GM12878 (cell line): Measurements from ENCODE around the gene C15orf39. TPM values are rescaled to one million over a fixed set of nuclear protein-coding genes. Genes with fewer than 3 reads are reported as not detected.

Source experiments
- ATAC-seq: fragments of 200-7000 bp; cut with Tn5 transposase; 3 replicates; pipeline ENCODE4 v1.9.1; 2020; ENCODE audit warnings: mild to moderate bottlenecking, moderate library complexity
- BruUV-seq: library from RNA; stranded (reverse); fragments of 400-500 nt; replicated peaks from 2 replicates; lab custom pipeline; 2021; lab: Mats Ljungman, UMichigan
- CTCF ChIA-PET: fragments of 300-600 bp; sonication (Branson Sonifier 250); formaldehyde crosslinking; extraction: SDS; loops from one replicate; lab custom pipeline; 2021; ENCODE audit warnings: inconsistent platforms; lab: Yijun Ruan, JAX
- POLR2A ChIA-PET: fragments of 350-600 bp; formaldehyde crosslinking; extraction: SDS; loops from one replicate; lab custom pipeline; 2021; ENCODE audit warnings: inconsistent platforms; lab: Charles Lee
- RAD21 ChIA-PET: fragments of 300-600 bp; sonication (Branson Sonifier 250); formaldehyde crosslinking; loops from one replicate; lab custom pipeline; 2023; ENCODE audit warnings: antibody characterized with exemption; ENCODE audit not compliant: unreplicated experiment; lab: Charles Lee
- SMC1A ChIA-PET: fragments of 300-600 bp; sonication (Branson Sonifier 250); formaldehyde crosslinking; loops from one replicate; lab custom pipeline; 2023; ENCODE audit not compliant: unreplicated experiment, uncharacterized antibody; lab: Charles Lee
- DNase-seq: peaks from one replicate; pipeline ENCODE4 v3.0.0-alpha.2; 2011; ENCODE audit warnings: low read depth, low spot score
- FAIRE-seq: peaks from 3 replicates; lab custom pipeline; 2011; peaks lifted over from hg19 to GRCh38; lab: Jason Lieb, UNC
- H2AFZ ChIP-seq: 2 replicates; pipeline ENCODE4 v1.6.0; 2011; ENCODE audit warnings: low read depth, low read length, control low read depth; ENCODE audit not compliant: control insufficient read depth
- H3K27ac ChIP-seq: 2 replicates; pipeline ENCODE4 v1.5.1; 2011; ENCODE audit warnings: control low read depth; ENCODE audit not compliant: control insufficient read depth, insufficient read depth
- H3K27me3 ChIP-seq, 2 experiments: replicated peaks in 1 of 2; 2 replicates each; pipeline versions ENCODE4 v1.6.0 to v1.6.1; 2011; ENCODE audit warnings: low read length in 1 of 2; ENCODE audit not compliant: control insufficient read depth in 2 of 2, insufficient read depth in 2 of 2
- H3K36me3 ChIP-seq, 2 experiments: 2 replicates each; pipeline ENCODE4 v1.5.1; 2011; ENCODE audit warnings: low read length in 1 of 2; ENCODE audit not compliant: control insufficient read depth in 2 of 2, insufficient read depth in 2 of 2
- H3K4me1 ChIP-seq: 2 replicates; pipeline ENCODE4 v1.6.1; 2011; ENCODE audit warnings: mild to moderate bottlenecking, low read length, moderate library complexity, mixed read lengths; ENCODE audit not compliant: control insufficient read depth, insufficient read depth
- H3K4me2 ChIP-seq: 2 replicates; pipeline ENCODE4 v1.6.0; 2011; ENCODE audit warnings: control low read depth; ENCODE audit not compliant: control insufficient read depth, insufficient read depth
- H3K4me3 ChIP-seq: fragments of 200-600 bp; sonication (generic); 2 replicates; pipeline ENCODE4 v1.5.1; 2016
- H3K79me2 ChIP-seq: 2 replicates; pipeline ENCODE4 v1.6.0; 2011; ENCODE audit warnings: low read length; ENCODE audit not compliant: control insufficient read depth, insufficient read depth
- H3K9ac ChIP-seq: 2 replicates; pipeline ENCODE4 v1.8.0; 2011; ENCODE audit warnings: low read length, control low read depth, mixed read lengths; ENCODE audit not compliant: control insufficient read depth, insufficient read depth
- H3K9me3 ChIP-seq: replicated peaks from 3 replicates; pipeline ENCODE4 v1.5.1; 2011; ENCODE audit warnings: mild to moderate bottlenecking, low read length; ENCODE audit not compliant: control insufficient read depth, insufficient read depth
- H4K20me1 ChIP-seq: 2 replicates; pipeline ENCODE4 v1.6.0; 2011; ENCODE audit not compliant: control insufficient read depth, insufficient read depth
- CHD1 ChIP-seq: IDR thresholded peaks from 2 replicates; pipeline ENCODE4 v1.6.1; 2012; ENCODE audit warnings: low read depth, low read length, improper control_type of control experiment
- DPF2 ChIP-seq: fragments of 450-650 bp; IDR thresholded peaks from 2 replicates; pipeline ENCODE4 v1.6.1; 2017; ENCODE audit warnings: mild to moderate bottlenecking
- EED ChIP-seq: sonication (generic); IDR thresholded peaks from 2 replicates; pipeline ENCODE4 v1.6.1; 2016; ENCODE audit warnings: antibody characterized with exemption, low read depth
- KAT2A ChIP-seq: conservative IDR thresholded peaks from 2 replicates; pipeline ENCODE4 v1.6.1; 2011; ENCODE audit warnings: low read depth, low read length; ENCODE audit not compliant: control insufficient read depth
- LARP7 ChIP-seq: fragments of 450-650 bp; IDR thresholded peaks from 2 replicates; pipeline ENCODE4 v1.6.1; 2017; ENCODE audit warnings: mild to moderate bottlenecking
- RCOR1 ChIP-seq: conservative IDR thresholded peaks from 2 replicates; pipeline ENCODE4 v1.6.1; 2012; ENCODE audit warnings: low read depth, low read length, improper control_type of control experiment
- WGBS: methylation state at CpG from one replicate; pipeline ENCODE4 v1.1.6; 2016; ENCODE audit warnings: low lambda C conversion rate; ENCODE audit not compliant: insufficient replicate concordance, insufficient coverage; ENCODE audit errors: missing lambda C conversion rate; 5-methylcytosine and 5-hydroxymethylcytosine counted together
- in situ Hi-C: fragments of 300-500 bp; cut with MboI; formaldehyde crosslinking; loops from 9 replicates; pipeline ENCODE4 v1.14.3; 2018; ENCODE audit warnings: mixed read lengths
- intact Hi-C: fragments of 100-400 bp; cut with micrococcal nuclease; formaldehyde crosslinking; loops from one replicate; pipeline ENCODE4 v1.14.2; 2022; ENCODE audit not compliant: unreplicated experiment
- polyA plus RNA-seq, 11 experiments: library from polyadenylated mRNA; depleted of rRNA in 4 of 11; unstranded in 6 of 11; stranded (reverse) in 5 of 11; fragments of >200 nt; fragmentation: Nextera tagmentation in 4 of 11; fragmentation: Illumina TruSeq in 1 of 11; extraction: Ambion mirVana in 4 of 11; extraction: Trizol in 1 of 11; gene quantifications; 1 replicate in 1 of 11; 2 replicates in 10 of 11; pipeline versions ENCODE4 v1.2.1 to v1.2.3, GENCODE V29; 2011 to 2016; ENCODE audit warnings: inconsistent platforms in 2 of 11, missing spikeins in 2 of 11, low read depth in 1 of 11
- total RNA-seq, 4 experiments: library from RNA; depleted of rRNA in 3 of 4; stranded (reverse); fragments of >200 nt in 3 of 4; fragmentation: Illumina TruSeq in 1 of 4; extraction: Trizol in 1 of 4; gene quantifications; 2 replicates each; pipeline versions ENCODE4 v1.2.1 to v1.2.3, GENCODE V29; 2013 to 2021

The C15orf39 gene
- total and polyA plus RNA-seq, 10 of the 15 experiments (the other 5 are each of a cell fraction or from before 2014, with no cell fraction given): 2.3 to 139 (median 33.0) TPM

GRCh38 chr15:75170203-75170602 is 31.5 kb upstream of the C15orf39 start:
- no peak for ATAC-seq
- no peaks in the 10 kb centered on the region; the same call in 2 of the 3 replicates for H3K9me3 ChIP-seq
- 69% methylated on average over 1 of the region's 1 CpG for WGBS
- H3K4me1 ChIP-seq: peaks cover 20% of the 10 kb centered on the region
- TF ChIP-seq KAT2A (no peak), LARP7 (no peak), RCOR1 (no peak), CHD1 (no peak)
- ChIA-PET SMC1A (interaction anchor here (1.0 to 1.5 kb wide), 2 partner anchors 19 to 127 kb away, joined by 3 read pairs; no protein-coding TSS in a partner anchor), RAD21 (no interaction called here), CTCF (interaction anchor here (0.7 kb wide), 1 partner anchor 40 kb away, joined by 3 read pairs; no protein-coding TSS in a partner anchor), POLR2A (interaction anchor here (0.5 kb wide), 1 partner anchor 35 kb away, joined by 3 read pairs; no protein-coding TSS in a partner anchor)
- DNase-seq: no peak
- no peaks in the 10 kb centered on the region for H4K20me1 ChIP-seq
- H3K4me2 ChIP-seq: no peak overlapping the region
- H3K4me3 ChIP-seq: no peak overlapping the region
- no peaks in the 10 kb centered on the region for H3K27me3 ChIP-seq
- no peak for FAIRE-seq
- H2AFZ ChIP-seq: no peak overlapping the region
- no peaks in the 10 kb centered on the region for H3K36me3 ChIP-seq
- intact Hi-C loops (no loop called here), in situ Hi-C loops (no loop called here)
- BruUV-seq: no TSS peak
- no peak overlapping the region for H3K9ac ChIP-seq
- no peaks in the 10 kb centered on the region for H3K79me2 ChIP-seq
- no peak overlapping the region for H3K27ac ChIP-seq

- no TSS peak for BruUV-seq
- in situ Hi-C loops (no loop called here), intact Hi-C loops (no loop called here)
- ChIA-PET CTCF (interaction anchor here (0.7 kb wide), 1 partner anchor 40 kb away, joined by 3 read pairs; no protein-coding TSS in a partner anchor), POLR2A (no interaction called here), SMC1A (interaction anchor here (1.0 to 1.5 kb wide), 2 partner anchors 20 to 128 kb away, joined by 3 read pairs; no protein-coding TSS in a partner anchor), RAD21 (interaction anchor here (1.2 kb wide), 1 partner anchor 35 kb away, joined by 3 read pairs; no protein-coding TSS in a partner anchor)
- Histone ChIP-seq H2AFZ (no peak overlapping the region), H4K20me1 (no peaks in the 10 kb centered on the region), H3K36me3 (no peaks in the 10 kb centered on the region), H3K9me3 (no peaks in the 10 kb centered on the region; the same call in 2 of the 3 replicates), H3K27me3 (no peaks in the 10 kb centered on the region), H3K4me3 (no peak overlapping the region), H3K4me2 (0 out of 2 replicates have a peak overlapping the region, but pooled peaks have one; percentile 7), H3K27ac (no peak overlapping the region), H3K4me1 (peaks cover 24% of the 10 kb centered on the region), H3K9ac (no peak overlapping the region), H3K79me2 (no peaks in the 10 kb centered on the region)
- FAIRE-seq (no peak), ATAC-seq (no peak), DNase-seq (no peak)
- 91% methylated on average over 6 of the region's 6 CpGs for WGBS
- no peak for TF ChIP-seq DPF2
- TF ChIP-seq EED: 0 out of 2 replicates have a peak, but pooled peaks have one; percentile 4
Measured at GRCh38 chr15:75170711-75171341, 30.9 kb upstream of the C15orf39 start.
